NCI-H510A (cell line): ENCODE data around the gene TOX4.

Experiments used
- DNase-seq: peaks from one replicate; lab custom pipeline; 2025; lab: John Stamatoyannopoulos, UW

Gene TOX4

DNA sequence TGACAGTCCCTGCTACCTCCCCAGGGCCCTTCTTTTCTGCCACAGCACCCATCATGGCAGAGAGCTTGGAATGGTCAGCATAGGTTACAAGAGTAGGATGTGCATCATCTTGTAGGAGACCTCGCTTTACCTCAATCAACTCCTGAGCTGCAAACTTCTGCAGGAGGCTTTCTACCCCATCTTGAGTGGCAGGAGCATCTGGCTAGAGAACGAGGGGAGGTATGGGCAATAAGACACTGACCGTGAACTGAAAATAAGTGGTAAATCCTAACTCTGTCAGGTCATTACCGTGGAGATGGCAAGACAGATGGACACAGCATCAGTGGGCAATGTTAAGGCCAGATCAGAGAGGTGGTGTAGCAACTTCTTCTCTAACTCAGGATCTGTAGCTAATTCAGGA lies 26.4 kb downstream of the TOX4 start:
- DNase-seq: no peak

DNA sequence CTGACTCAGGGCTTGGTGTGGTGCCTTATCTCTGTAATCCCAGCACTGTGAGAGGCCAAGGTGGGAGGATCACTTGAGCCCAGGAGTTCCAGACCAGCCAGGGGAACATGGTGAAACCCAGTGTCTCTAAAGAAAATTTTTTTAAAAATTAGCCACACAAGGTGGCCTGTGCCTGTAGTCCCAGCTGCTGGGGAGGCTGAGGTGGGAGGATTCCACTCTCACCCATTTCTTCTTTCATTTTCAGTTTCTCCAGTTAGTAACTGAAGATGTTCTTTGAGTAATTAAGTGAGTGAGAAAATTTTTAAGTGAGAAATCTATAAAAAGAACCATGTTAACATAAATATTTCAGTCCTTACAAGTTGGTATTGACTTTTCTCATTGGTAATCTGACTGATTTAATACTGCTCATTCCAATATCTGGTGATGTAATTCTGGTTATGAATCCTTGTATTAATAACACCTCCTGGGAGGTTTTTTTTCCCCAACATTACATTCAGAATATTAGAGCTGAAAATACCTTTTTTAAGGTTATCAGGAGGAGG lies 28.1 kb downstream of the TOX4 start:
- no peak for DNase-seq

DNA sequence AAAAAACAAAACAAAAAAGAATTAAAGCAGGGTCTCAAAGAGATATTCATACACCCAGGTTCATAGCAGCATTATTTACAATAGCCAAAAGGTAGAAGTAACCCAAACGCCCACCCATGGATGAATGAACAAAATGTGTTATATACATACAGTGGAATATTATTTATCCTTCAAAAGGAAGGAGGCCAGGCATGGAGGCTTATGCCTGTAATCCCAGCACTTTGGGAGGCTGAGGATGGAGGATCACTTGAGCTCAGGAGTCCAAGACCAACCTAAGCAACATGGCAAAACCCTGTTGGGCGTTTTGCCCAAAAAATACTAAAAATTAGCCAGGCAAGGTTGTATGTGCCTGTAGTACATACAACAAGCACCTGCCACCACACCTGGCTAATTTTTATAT lies 29.6 kb downstream of the TOX4 start:
- no peak for DNase-seq

DNA sequence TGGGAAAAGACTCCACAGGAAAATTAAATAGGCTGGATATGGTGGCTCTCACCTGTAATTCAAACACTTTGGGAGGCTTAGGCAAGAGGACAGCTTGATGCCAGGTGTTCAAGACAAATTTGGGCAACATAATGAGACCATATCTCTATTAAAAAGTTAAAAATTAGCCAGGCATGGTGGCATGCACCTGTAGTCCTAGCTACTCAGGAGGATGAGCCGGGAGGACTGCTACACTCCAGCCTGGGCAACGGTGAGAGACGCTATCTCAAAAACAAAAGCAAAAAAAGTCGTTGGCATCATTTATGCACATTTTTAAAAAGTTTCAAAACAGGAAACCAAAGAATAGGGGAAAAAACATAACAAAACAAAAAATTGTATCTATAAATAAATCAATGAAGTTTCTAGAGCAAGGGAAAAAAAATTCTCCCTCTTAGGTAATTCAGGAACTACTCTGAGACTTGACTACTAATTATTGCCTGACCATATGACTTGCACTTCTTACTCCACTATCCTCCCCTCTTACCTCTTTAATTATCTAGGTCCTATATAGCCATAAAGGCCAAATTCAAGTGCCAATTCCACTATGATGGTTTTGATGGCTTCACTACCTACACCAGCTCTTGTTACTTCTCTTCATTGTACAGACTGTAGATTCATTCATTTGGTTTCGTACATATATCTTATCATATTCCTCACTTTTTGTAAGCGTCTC lies 32.6 kb downstream of the TOX4 start:
- no peak for DNase-seq

DNA sequence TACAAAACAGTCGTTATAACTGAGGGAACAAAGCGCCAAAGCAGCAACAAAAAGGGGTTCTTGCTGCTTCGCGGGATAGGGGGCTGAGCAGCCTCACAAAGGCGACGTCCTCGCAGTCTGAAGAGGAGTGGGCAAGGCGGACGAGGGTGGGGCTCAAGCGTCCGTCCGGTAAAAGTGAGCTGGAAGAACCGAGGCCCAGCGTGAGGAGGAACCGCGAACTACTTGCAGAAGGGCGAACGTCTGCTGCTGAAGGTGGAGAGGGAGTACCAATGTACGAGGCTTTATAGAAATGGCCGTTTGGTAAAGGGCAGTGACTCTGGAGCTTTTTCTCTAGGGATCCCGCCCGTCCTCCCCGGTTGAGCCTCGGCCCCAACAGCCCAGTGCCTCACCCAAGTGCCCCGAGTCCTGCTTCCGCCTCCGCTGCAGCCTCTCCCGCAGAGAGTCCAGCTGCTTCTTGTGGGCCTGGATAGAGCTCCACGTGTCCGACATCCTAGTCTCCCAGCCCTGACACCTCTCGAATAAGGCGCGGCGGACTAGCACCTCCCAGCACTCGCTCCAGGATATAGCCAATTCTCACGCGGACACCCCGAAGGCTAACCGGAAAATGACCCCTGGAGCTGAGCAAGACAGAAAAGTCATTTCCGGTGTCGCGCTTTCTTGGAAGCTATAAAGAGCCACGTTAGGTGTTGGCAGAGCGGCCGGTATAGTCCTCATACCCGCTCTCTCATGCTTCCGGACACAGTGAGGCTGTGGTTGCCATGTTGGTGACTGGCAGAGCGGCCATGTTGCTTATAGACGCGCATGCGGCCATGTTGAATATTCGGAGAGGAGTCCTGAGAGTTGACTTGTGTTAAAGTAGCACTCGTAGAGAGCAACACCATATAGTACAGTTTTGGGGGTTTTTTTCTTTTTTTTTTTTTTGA lies 34.0 kb downstream of the TOX4 start, which contains the start of gene METTL3:
Gene METTL3 (minus strand): TSS at position 606 of the 923 bp plus-strand sequence. CDS start 117 bp downstream, at position 489.
- peak; percentile 96 for DNase-seq

DNA sequence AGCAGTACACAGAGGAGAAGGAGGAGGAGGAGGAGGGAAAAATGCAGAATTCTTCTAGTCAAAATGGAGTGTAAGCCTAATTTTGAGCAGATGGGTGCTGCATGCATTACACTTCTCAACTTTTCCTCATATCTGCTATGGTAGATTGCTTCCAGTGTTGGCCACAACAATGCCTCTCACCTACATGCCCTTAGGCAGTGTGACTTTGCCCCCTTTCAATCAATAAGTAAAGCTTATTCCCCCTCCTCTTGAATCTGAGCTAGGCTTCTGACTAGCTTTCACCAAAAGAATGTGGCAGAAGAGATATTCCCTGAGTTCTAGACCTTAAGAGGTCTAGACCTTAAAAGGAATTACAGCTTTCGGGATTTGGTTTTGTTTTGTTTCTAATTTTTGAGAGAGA lies 37.3 kb downstream of the TOX4 start:
- DNase-seq: no peak

DNA sequence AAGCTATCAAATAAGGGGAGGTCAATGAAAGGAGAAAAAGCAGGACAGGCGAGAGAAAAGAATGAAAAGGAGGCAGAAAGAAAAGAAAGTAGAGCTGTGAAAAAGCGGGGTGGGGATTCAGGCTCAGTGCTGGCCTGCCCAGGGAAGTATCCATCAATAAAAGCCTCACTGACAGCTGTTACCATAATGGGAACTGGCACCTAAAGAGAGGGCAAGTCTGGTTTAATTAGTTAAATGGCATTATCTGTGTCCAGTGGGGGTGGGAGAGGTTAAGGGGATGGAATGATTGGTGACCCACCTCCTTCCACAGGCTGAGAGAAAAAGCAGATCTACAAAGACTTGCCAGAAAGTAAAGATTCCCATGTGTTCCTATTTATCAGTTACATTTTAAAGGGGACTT lies 41.7 kb downstream of the TOX4 start:
- DNase-seq: no peak

DNA sequence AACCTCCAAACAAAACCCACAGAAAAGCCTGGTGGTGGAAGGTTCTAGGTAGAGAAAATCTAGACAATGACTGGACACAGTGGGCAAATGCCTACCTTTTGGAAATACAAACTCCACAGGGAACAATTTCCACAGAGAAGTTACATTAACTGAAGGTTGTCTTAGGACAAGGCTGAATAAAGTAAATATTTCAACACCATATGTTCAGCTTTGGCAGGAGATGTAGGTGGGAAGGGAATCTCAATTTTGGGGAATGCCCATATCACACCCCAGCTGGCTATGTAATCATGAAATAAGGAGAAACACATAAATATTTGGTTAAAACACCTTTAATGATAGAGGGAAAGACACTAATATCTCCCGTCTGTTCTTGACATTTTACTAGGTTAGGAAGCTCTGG lies 43.8 kb downstream of the TOX4 start:
- no peak for DNase-seq

DNA sequence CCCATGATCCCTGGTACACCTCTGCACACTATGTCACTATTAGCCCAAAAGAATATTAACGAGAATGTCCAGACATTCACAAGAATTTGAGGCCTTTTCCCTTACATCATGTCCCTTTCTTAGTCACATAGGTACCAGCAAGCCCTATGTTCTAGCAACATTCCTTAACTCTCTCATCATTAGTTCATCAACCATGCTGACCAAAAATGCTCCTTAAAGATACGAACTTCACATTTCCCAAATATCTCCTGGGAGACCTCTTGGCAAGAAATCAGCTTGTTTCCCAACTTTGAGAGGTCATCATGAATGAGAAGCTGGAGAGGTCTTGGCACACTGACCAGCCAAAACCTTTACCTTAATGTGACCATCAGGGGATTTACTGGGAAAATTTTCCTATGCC lies 44.5 kb downstream of the TOX4 start:
- DNase-seq: no peak

DNA sequence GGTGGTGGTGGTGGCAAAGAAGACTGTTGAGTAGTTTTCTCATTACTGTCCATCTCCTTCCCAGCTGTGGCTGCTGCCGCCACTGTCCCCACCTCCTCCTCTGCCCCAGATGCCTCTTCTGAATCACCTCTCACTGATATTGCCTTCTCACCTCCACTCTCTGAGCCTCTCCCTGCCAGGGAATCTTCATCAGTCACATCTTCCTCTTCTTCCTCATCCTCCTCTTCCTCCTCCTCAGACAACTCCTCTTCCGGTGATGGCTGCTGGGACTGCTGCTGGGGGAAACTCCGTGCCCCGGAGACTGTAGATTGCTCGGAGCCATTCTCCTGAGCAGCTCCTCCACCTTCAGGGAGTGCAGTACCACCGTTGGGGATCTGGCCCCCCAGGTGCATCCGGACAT lies 46.2 kb downstream of the TOX4 start:
- DNase-seq: no peak

DNA sequence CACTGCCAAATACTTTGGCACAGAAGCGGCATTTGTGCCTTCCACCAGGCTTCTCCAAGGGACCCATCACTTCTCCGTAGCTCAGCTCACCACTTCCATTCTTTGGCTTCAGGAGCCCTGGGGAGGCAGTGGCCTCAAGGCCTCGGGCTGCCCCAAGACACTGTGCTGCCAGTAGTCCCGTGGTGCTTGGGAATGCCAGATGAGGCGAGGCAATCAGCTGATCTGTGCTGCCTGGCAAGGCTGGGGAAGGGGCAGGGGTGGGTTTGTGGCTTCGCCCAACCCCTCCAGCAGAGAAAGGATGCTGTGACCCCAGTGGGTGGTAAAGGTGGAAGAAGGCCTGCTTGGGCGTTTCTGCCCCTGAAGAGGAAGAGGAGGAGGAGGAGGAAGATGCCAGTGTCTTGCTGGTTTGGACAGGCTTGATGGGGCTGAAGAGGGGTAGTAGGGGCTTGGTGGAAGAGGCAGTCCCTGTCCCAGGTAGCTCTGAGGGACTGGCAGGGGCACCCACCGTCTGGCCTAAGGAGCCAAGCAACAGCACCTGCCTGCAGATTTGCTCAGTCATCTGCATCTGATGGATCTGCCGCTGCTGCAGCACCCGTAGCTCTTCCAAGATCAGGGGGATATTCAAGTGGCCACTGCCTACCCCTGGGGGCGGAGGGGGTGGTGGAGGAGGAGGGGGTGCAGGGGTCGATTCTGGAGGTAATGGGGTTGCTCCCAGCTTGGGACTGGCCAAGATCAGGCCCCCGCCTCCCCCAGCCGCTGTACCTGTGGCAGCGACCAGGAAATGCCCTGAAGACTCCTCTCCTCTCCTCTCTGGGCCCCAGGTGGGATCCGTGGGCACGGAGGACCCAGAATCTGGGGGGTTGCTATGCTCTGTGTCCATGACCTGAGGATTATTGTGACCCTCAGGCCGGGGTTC lies 47.8 kb downstream of the TOX4 start:
- DNase-seq: no peak

DNA sequence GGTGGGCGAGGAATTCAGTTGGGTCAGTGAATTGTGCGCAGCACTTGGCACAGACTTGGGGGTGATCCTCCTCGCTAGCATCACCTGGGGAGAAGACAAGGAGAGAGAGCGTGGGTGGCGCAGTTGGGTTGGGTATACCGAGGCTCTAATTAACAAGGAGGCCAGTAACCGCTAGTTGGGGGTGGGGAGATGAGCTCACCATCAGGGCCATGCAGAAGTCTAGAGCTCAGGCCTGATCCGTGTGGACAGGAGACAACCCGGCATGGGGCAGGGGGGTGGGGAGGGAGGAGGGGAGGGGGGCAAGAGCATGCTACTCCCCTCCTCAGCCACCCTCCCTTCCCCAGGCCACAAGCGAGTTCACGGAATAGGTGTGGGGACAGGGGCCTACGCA lies 48.6 kb downstream of the TOX4 start:
- DNase-seq: no peak

DNA sequence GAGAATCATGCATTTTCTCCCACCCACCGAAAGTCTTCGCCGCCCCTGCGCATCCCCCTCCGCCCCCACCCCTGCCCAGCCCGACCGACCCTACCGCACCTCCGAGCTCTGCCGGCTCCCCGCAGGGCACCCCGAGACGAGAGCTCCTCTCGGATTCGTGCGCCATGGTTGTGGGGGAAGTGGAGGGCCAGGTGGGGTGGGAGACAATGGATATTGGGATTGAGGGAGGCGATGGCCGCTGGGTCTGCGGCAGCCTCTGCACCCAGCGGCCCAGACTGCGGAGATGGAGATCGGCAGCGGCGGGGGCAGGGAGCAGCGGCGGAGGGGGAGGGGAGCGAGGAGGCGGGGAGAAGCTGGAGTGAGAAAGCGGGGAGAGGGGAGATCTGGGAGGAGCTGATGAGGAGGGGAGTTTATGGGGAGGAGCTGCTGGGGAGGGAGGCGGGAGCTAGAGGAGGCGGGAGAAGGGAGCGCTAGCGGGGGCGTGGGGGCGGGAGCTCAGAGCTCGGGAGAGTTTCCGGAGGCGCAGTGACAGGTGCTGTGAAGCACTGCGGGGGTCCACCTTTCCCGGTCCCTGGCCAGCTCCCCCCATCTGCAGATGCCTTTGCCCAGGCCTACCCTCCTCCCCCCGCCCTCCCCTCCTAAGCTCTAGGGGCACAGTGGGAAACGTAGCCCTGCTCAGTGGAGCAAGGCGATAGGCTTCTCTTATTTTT lies 49.1 kb downstream of the TOX4 start, which contains the start of gene SALL2:
Gene SALL2 (minus strand): TSS at position 385 of the 710 bp plus-strand sequence. CDS start 219 bp downstream, at position 166.
- peak; percentile 92 for DNase-seq

DNA sequence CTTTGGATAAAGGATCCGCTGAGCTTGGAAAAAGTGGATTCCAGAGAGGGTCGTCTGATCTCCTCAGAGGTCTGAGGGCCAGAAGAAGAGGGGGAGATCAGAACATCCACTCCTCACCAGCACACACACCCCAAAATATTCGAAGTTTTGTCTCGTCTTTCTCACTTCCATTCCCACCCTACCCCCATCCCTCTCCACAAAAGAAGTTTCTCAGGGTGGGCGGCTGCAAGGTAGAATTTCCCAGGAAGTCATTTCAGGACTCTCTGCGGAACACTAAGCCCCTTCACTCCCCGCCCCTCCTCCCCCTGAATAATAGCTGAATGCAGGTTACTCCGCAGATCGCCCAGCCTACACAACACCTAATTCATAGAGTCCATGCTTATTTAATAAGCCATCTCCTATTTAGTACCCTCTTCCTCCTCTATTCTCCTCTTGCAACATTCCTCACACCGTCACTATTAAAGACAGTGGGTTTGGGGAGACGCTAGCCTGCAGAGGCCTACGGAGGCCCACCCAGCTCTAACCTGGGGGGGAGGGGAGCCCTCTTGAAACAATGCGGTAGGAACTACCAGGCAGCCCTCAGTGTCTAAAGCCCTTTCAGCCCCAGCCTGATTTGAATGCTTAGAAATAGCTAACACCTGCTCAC lies 49.8 kb downstream of the TOX4 start:
- DNase-seq: peak; percentile 27

DNA sequence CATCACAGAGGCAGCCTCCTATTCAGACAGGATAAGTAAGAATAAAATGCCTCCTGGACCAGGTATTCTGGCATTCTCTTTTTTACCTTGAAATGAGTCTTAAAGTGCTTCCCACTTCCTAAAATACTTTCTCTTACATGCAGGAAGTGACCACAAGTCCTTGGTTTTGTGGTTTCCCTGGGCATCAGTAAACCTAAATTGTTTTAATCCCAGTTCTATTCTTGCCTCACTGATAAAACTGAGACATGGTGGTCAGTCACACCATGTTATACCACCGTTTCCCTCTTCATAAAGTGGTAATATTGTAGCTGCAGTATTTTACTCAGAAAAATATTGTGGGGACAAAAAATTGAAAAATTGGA lies 50.3 kb downstream of the TOX4 start:
- no peak for DNase-seq

DNA sequence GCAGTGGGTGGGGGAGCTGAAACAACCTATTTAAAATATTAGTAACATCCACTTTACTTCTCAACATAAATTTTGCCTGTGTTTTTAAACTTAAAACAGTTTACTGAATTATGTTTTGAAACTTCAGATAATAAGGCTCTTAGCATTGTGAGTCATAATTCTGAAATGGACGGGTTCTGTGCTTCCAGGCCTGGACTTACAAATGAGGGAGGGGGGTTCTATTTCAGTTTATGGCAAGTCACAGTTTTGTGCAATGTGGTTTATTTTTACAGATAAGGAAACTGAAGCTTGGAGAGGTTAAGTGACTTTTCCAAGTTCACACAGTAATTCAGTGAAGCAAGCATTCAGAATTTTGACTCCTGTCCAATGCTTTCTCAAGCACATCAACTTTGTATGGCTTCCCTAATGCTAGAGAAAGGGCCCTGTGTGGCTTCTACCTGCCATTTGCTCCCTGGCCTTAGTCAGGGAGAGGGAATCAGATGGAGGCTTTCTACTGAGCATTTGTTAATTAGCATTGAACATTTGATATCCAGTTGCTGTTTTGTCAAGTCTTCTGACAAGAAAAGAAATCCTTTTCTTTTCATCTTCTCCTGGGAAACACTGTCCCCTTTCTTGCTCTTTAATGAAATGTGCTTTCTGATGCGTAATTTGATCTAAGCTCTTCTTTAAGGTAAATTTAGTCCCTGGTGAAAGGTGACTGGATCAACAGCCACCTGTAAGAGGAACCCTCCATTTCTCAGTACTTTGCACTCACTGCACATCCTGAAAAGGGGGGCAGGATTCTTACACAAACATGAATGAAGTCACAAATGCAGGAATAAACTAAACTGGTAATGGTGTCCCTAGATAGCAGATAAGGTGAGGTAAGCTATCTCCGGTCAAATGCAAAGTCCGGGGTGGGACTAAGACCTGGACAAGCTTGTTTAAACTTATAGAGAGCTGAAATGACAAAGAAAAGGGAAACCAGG lies 51.7 kb downstream of the TOX4 start:
- DNase-seq: no peak

DNA sequence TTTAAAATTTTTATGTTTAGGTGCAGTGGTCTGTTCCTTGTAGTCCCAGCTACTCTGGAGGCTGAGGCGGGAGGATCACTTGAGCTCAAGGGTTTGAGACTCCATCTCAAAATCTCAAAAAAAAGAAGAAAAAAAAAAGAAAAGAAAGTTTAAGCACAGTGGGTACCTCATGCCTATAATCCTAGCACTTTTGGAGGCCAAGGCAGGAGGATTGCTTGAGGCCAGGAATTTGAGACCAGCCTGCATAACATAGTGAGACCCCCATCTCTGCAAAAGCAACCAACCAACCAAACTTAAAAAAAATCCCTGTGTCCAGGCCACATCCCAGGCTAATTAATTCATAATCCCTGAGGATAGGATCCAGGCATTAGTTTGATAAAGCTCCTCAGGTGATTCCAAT lies 52.5 kb downstream of the TOX4 start:
- no peak for DNase-seq

DNA sequence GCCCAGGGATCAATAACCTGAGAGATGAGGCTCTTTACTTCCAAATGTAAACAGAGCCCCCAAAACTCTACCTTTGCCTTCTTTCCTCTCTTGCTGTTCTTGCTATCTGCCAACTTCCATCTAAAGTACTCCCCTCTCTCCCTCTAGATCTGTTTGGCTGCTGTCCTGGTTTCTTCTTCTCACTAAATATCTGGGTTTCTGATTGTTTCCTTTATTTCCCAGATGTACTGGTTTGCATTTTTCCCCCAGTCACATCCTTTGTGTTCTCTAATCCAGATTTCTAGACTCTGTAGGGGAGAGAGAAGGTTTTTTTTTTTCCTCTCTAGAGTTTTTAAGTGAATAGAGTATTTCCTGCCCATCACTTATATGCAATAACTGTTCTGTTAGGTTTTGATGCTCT lies 56.3 kb downstream of the TOX4 start:
- DNase-seq: no peak

DNA sequence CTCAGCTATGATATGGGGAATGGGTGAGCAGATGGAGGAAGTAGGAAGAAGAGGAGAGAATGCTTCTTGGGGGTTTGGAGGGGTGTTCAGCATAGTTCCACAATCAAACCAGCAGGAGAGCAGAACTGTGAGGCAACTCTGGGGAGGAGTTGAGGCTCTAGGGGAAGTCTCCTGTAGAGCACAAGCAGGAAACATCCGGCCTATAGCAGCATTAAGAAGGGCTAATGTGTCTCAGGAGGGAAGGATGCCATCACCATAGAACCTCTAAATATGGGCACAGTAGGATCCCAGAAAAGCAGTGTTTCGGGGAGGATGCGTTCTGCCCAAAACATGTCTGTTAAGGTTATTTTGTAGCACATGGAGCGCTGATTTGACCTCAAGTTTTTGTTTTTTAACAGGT lies 57.6 kb downstream of the TOX4 start:
- no peak for DNase-seq
